ENCODE measurements around the gene FNDC3B. TPM values are rescaled to one million over a fixed set of nuclear protein-coding genes. Genes with fewer than 3 reads are reported as not detected.

The FNDC3B gene
- total RNA-seq, 1 donor from 2014 or later, result 9.3 TPM

GRCh38 chr3:172372895-172373294 is 333.5 kb downstream of the FNDC3B start:
- CTCF ChIA-PET, result no interaction called here
- H3K9me3 Mint-ChIP-seq, result no peaks in the 10 kb centered on the region
- H3K27me3 Mint-ChIP-seq, result no peaks in the 10 kb centered on the region
- no peaks in the 10 kb centered on the region for H3K36me3 Mint-ChIP-seq (ENCODE audit: low read depth)
- no peak for DNase-seq
- no peaks in the 10 kb centered on the region for H3K4me1 Mint-ChIP-seq
- H3K27ac Mint-ChIP-seq, result no peak overlapping the region
- POLR2A ChIA-PET, result no interaction called here
- TF ChIP-seq, protein P1, sequence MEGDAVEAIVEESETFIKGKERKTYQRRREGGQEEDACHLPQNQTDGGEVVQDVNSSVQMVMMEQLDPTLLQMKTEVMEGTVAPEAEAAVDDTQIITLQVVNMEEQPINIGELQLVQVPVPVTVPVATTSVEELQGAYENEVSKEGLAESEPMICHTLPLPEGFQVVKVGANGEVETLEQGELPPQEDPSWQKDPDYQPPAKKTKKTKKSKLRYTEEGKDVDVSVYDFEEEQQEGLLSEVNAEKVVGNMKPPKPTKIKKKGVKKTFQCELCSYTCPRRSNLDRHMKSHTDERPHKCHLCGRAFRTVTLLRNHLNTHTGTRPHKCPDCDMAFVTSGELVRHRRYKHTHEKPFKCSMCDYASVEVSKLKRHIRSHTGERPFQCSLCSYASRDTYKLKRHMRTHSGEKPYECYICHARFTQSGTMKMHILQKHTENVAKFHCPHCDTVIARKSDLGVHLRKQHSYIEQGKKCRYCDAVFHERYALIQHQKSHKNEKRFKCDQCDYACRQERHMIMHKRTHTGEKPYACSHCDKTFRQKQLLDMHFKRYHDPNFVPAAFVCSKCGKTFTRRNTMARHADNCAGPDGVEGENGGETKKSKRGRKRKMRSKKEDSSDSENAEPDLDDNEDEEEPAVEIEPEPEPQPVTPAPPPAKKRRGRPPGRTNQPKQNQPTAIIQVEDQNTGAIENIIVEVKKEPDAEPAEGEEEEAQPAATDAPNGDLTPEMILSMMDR (IDR thresholded peaks at IDR 0.05), result no peak
- no peak for ATAC-seq (ENCODE audit: low read depth)
- intact Hi-C loops (cut with micrococcal nuclease), result no loop called here
- H3K4me3 Mint-ChIP-seq, result no peak overlapping the region

DNA sequence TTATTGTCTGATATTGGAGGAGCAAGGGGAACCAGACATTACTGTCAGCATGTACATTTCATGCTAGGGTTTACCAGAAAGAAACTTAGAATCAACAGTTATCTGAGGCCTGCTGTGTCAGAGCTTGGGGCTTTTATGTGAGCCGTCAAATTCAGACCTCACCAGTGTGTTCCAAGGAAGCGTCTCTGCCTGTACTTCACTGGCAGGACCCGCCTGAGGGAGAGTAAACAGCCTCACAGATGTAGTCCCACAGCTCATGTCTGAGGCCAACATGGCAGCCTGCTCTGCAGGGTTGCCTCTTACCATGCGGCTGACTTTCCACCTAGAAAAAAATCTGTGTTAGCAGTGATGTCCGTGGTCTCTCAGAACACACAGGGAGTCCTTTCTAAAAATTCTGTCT is 334.5 kb downstream of the FNDC3B start:
- DNase-seq (no peak), ATAC-seq (ENCODE audit: low read depth) (no peak)
- Mint-ChIP-seq H3K27ac (no peak overlapping the region), H3K27me3 (no peaks in the 10 kb centered on the region), H3K9me3 (peaks cover 1% of the 10 kb centered on the region), H3K36me3 (ENCODE audit: low read depth) (peaks cover 5% of the 10 kb centered on the region), H3K4me3 (no peak overlapping the region), H3K4me1 (no peaks in the 10 kb centered on the region)
- CTCF ChIA-PET, result no interaction called here
- intact Hi-C loops (cut with micrococcal nuclease), result no loop called here
- POLR2A ChIA-PET, result no interaction called here
- TF ChIP-seq, protein P1 (IDR thresholded peaks at IDR 0.05), result no peak

- Mint-ChIP-seq H3K27ac (no peak overlapping the region), H3K27me3 (no peaks in the 10 kb centered on the region), H3K36me3 (ENCODE audit: low read depth) (peaks cover 14% of the 10 kb centered on the region), H3K4me1 (no peaks in the 10 kb centered on the region), H3K9me3 (peaks cover 5% of the 10 kb centered on the region), H3K4me3 (no peak overlapping the region)
- TF ChIP-seq, protein P1 (IDR thresholded peaks at IDR 0.05), result no peak
- DNase-seq (no peak), ATAC-seq (ENCODE audit: low read depth) (no peak)
- POLR2A ChIA-PET, result no interaction called here
- CTCF ChIA-PET, result no interaction called here
- intact Hi-C loops (cut with micrococcal nuclease), result no loop called here
These were observed 335.9 kb downstream of the FNDC3B start for GRCh38 chr3:172375206-172375850.

GRCh38 chr3:172376402-172376801 is 337.0 kb downstream of the FNDC3B start:
- H3K4me1 Mint-ChIP-seq, result no peaks in the 10 kb centered on the region
- POLR2A ChIA-PET, result no interaction called here
- H3K27ac Mint-ChIP-seq, result no peak overlapping the region
- DNase-seq (no peak), ATAC-seq (ENCODE audit: low read depth) (no peak)
- TF ChIP-seq, protein P1 (IDR thresholded peaks at IDR 0.05), result no peak
- no peak overlapping the region for H3K4me3 Mint-ChIP-seq
- CTCF ChIA-PET, result no interaction called here
- peaks cover 23% of the 10 kb centered on the region for H3K36me3 Mint-ChIP-seq (ENCODE audit: low read depth)
- no peaks in the 10 kb centered on the region for H3K27me3 Mint-ChIP-seq
- intact Hi-C loops (cut with micrococcal nuclease), result no loop called here
- peaks cover 10% of the 10 kb centered on the region for H3K9me3 Mint-ChIP-seq

DNA sequence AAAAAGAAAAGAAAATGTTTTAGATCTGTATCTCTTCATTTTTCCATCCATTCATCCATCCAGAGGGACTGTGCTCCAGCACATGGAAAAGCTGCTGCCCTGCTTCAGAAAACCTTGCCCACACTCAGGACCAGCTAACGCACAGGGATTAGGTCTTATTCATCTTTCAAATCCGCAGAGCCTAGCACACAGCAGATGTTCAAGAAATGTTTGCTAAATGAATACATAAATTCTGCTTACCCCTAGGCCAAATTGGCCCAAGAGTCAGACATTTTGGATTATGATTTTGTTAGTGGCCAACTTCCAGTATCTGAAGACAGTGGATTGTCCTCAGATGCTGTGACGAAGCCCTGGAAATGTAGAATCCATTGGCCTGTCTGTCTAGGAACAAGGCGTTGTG is 337.5 kb downstream of the FNDC3B start:
- intact Hi-C loops (cut with micrococcal nuclease), result no loop called here
- Mint-ChIP-seq H3K4me3 (no peak overlapping the region), H3K9me3 (peaks cover 13% of the 10 kb centered on the region), H3K27me3 (no peaks in the 10 kb centered on the region), H3K36me3 (ENCODE audit: low read depth) (peaks cover 27% of the 10 kb centered on the region), H3K27ac (no peak overlapping the region), H3K4me1 (no peaks in the 10 kb centered on the region)
- DNase-seq, result no peak
- ChIA-PET CTCF (no interaction called here), POLR2A (no interaction called here)
- TF ChIP-seq, protein P1 (IDR thresholded peaks at IDR 0.05), result no peak
- ATAC-seq (ENCODE audit: low read depth), result no peak
